Naive thymus-derived CD4-positive, alpha-beta T cell (primary cell): ENCODE data around the gene SBK3. TPM values are rescaled to one million over a fixed set of nuclear protein-coding genes. Genes with fewer than 3 reads are reported as not detected.
"Not testable (repeated sequence)": the region's sequence is repeated elsewhere in the genome, so short reads cannot be mapped to it uniquely, and the experiment has no call there.

Experiments used
- ATAC-seq: fragments of 150-1000 bp; cut with Tn5 transposase; 2 replicates; pipeline ENCODE4 v1.10.0; 2021; ENCODE audit warnings: mild to moderate bottlenecking, moderate library complexity
- CTCF ChIA-PET: fragments of 350-600 bp; sonication (Branson Sonifier 250); formaldehyde crosslinking; loops from one replicate; lab custom pipeline; 2021; ENCODE audit warnings: antibody characterized with exemption; lab: Charles Lee
- POLR2A ChIA-PET: fragments of 350-600 bp; sonication (Branson Sonifier 250); formaldehyde crosslinking; loops from one replicate; lab custom pipeline; 2021; ENCODE audit warnings: antibody characterized with exemption, inconsistent platforms; lab: Charles Lee
- DNase-seq, 9 donors: peaks; one replicate each; pipeline versions ENCODE4 v3.0.0 to v3.0.0-alpha.2; 2020 to 2022; ENCODE audit warnings: mixed read lengths in 1 of 9
- H3K27ac ChIP-seq: one replicate; pipeline ENCODE4 v1.7.0; 2013; ENCODE audit warnings: mild to moderate bottlenecking, low read depth, low read length, moderate library complexity
- H3K27me3 ChIP-seq, 2 donors: one replicate each; pipeline ENCODE4 v1.7.0; 2013; ENCODE audit warnings: low read length in 2 of 2, mild to moderate bottlenecking in 2 of 2, moderate library complexity in 2 of 2; ENCODE audit not compliant: control insufficient read depth in 2 of 2, insufficient read depth in 2 of 2
- H3K36me3 ChIP-seq, 3 experiments: 1 replicate in 2 of 3; 2 replicates in 1 of 3; pipeline ENCODE4 v1.7.0; 2013; ENCODE audit warnings: low read length in 3 of 3, mild to moderate bottlenecking in 3 of 3, moderate library complexity in 1 of 3; ENCODE audit not compliant: insufficient read depth in 3 of 3, control insufficient read depth in 2 of 3
- H3K4me1 ChIP-seq, 2 donors: one replicate each; pipeline ENCODE4 v1.7.0; 2013; ENCODE audit warnings: low read length in 2 of 2, mild to moderate bottlenecking in 2 of 2, moderate library complexity in 1 of 2; ENCODE audit not compliant: control insufficient read depth in 2 of 2, insufficient read depth in 2 of 2
- H3K4me3 ChIP-seq: 2 replicates; pipeline ENCODE4 v1.7.0; 2013; ENCODE audit warnings: mild to moderate bottlenecking, low read length
- H3K9me3 ChIP-seq, 3 experiments: 1 replicate in 2 of 3; 2 replicates in 1 of 3; pipeline ENCODE4 v1.7.0; 2013; ENCODE audit warnings: low read length in 3 of 3; ENCODE audit not compliant: control insufficient read depth in 2 of 3
- H3K27ac Mint-ChIP-seq, 9 donors: one replicate each; pipeline ENCODE4 v1.8.0; 2020 to 2022; ENCODE audit warnings: mixed read lengths in 9 of 9, mild to moderate bottlenecking in 8 of 9, moderate library complexity in 5 of 9, inconsistent platforms in 2 of 9
- H3K27me3 Mint-ChIP-seq, 5 donors: one replicate each; pipeline ENCODE4 v1.8.0; 2021 to 2022; ENCODE audit warnings: mixed read lengths in 5 of 5, mild to moderate bottlenecking in 1 of 5
- H3K36me3 Mint-ChIP-seq, 5 donors: one replicate each; pipeline ENCODE4 v1.8.0; 2020 to 2022; ENCODE audit warnings: mixed read lengths in 5 of 5, mild to moderate bottlenecking in 3 of 5, inconsistent platforms in 1 of 5
- H3K4me1 Mint-ChIP-seq, 7 donors: one replicate each; pipeline ENCODE4 v1.8.0; 2020 to 2022; ENCODE audit warnings: mixed read lengths in 7 of 7, mild to moderate bottlenecking in 3 of 7, inconsistent platforms in 1 of 7
- H3K4me3 Mint-ChIP-seq, 10 donors: one replicate each; pipeline ENCODE4 v1.8.0; 2020 to 2022; ENCODE audit warnings: mild to moderate bottlenecking in 10 of 10, mixed read lengths in 10 of 10, moderate library complexity in 6 of 10, inconsistent platforms in 2 of 10
- H3K9me3 Mint-ChIP-seq, 11 donors: one replicate each; pipeline ENCODE4 v1.8.0; 2020 to 2022; ENCODE audit warnings: mixed read lengths in 11 of 11, mild to moderate bottlenecking in 4 of 11, inconsistent platforms in 1 of 11, moderate library complexity in 1 of 11
- intact Hi-C, 2 donors: fragments of 100-400 bp; cut with micrococcal nuclease; formaldehyde crosslinking; loops; one replicate each; pipeline ENCODE4 v1.15.1; 2023
- polyA plus RNA-seq, 2 donors: library from polyadenylated mRNA; unstranded; fragments of 300-500 nt; fragmentation: Illumina TruSeq; gene quantifications; one replicate each; pipeline ENCODE4 v1.2.3, GENCODE V29; 2021
- total RNA-seq, 6 experiments: library from RNA in 5 of 6; stranded (reverse) in 5 of 6; gene quantifications; 1 replicate in 5 of 6; 2 replicates in 1 of 6; pipeline ENCODE4 v1.2.3 and lab custom pipeline; 2021 to 2026

The SBK3 gene
- total and polyA plus RNA-seq, 7 experiments from 2014 or later = not detected

DNA sequence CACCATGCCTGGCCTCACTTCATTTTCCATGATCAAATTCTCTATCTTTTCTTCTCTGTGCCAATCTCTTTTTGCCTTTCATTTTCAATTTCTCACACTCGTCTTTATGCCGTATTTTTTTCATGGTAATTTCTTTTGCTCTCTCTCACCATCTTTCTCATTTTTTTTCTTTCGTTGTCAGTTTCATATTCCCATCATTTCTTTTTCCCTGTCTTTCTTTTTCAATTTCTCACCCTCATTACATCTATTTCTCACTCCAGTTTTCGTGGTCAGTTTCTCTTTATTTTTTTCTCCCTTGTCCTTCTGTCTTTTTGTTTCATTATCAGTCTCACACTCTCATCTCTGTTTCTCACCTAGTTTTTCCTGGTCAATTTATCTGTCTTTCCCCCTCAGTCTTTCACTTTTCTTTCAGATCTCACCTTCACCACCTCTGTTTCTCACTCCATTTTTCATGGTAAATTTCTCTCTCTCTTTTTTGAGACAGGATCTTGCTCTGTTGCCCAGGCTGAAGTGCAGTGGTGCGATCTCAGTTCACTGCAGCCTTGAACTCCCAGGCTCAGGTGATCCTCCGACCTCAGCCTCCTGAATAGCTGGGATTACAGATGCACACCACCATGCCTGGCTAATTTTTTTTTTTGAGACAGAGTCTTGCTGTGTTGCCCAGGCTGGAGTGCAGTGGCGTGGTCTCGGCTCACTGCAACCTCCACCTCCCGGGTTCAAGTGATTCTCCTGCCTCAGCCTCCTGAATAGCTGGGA lies 43.0 kb downstream of the SBK3 start:
- H3K27me3 ChIP-seq = no peaks in the 10 kb centered on the region
- Mint-ChIP-seq H3K4me1 (peaks cover 0 to 22% (median 10%) of the 10 kb centered on the region in 7 donors), H3K27me3 (peaks cover 0 to 2% (median 0%) of the 10 kb centered on the region in 5 donors), H3K36me3 (peaks cover 0 to 14% (median 0%) of the 10 kb centered on the region in 5 donors), H3K4me3 (peak overlapping the region in 5 of 10 donors; percentile 4 to 20 (median 12)), H3K27ac (peak overlapping the region in 3 of 9 donors; percentile 17 to 64 (median 19)), H3K9me3 (peaks cover 0 to 9% (median 0%) of the 10 kb centered on the region in 11 donors)
- H3K27ac ChIP-seq = no peak overlapping the region
- H3K4me1 ChIP-seq = peaks cover 4% of the 10 kb centered on the region in 2 donors
- POLR2A ChIA-PET = interaction anchor here (0.6 kb wide), 1 partner anchor 99 kb away, joined by 3 read pairs; no protein-coding TSS in a partner anchor
- intact Hi-C loops = loop anchor here (2.0 to 5.0 kb wide), 3 partner anchors 18 to 850 kb away; partner anchors contain the start of gene NAT14 (in 1 of the 2)
- no peak overlapping the region for H3K4me3 ChIP-seq
- no peaks in the 10 kb centered on the region for H3K36me3 ChIP-seq
- DNase-seq (no peak), ATAC-seq (no peak)
- H3K9me3 ChIP-seq = no peaks in the 10 kb centered on the region
- CTCF ChIA-PET = interaction anchor here (0.8 to 1.7 kb wide), 2 partner anchors 129 to 362 kb away, joined by 3 to 7 read pairs; no protein-coding TSS in a partner anchor

- POLR2A ChIA-PET = no interaction called here
- Histone ChIP-seq H3K9me3 (no peaks in the 10 kb centered on the region), H3K36me3 (no peaks in the 10 kb centered on the region), H3K4me3 (no peak overlapping the region), H3K4me1 (peaks cover 4% of the 10 kb centered on the region in 2 donors), H3K27ac (no peak overlapping the region), H3K27me3 (no peaks in the 10 kb centered on the region)
- Mint-ChIP-seq H3K4me1 (peaks cover 0 to 22% (median 10%) of the 10 kb centered on the region in 7 donors), H3K36me3 (peaks cover 0 to 14% (median 0%) of the 10 kb centered on the region in 5 donors), H3K27ac (no peak overlapping the region), H3K9me3 (peaks cover 0 to 9% (median 0%) of the 10 kb centered on the region in 11 donors), H3K4me3 (no peak overlapping the region), H3K27me3 (peaks cover 0 to 2% (median 0%) of the 10 kb centered on the region in 5 donors)
- ATAC-seq (no peak), DNase-seq (no peak)
- CTCF ChIA-PET = interaction anchor here (1.1 to 1.7 kb wide), 2 partner anchors 11 to 360 kb away, joined by 3 to 7 read pairs; no protein-coding TSS in a partner anchor
- intact Hi-C loops = loop anchor here in 1 of 2 donors (5.0 kb wide), 1 partner anchor 848 kb away; no protein-coding TSS in a partner anchor
Measured at GRCh38 chr19:55500368-55500952, 44.9 kb downstream of the SBK3 start.

GRCh38 chr19:55498246-55498840 lies 47.0 kb downstream of the SBK3 start:
- Mint-ChIP-seq H3K4me1 (peaks cover 0 to 15% (median 4%) of the 10 kb centered on the region in 7 donors), H3K27me3 (no peaks in the 10 kb centered on the region), H3K4me3 (no peak overlapping the region), H3K9me3 (peaks cover 0 to 9% (median 0%) of the 10 kb centered on the region in 11 donors), H3K36me3 (peaks cover 0 to 11% (median 0%) of the 10 kb centered on the region in 5 donors), H3K27ac (no peak overlapping the region)
- ATAC-seq = no peak
- Histone ChIP-seq H3K9me3 (no peaks in the 10 kb centered on the region), H3K4me1 (peaks cover 2% of the 10 kb centered on the region in 2 donors), H3K4me3 (no peak overlapping the region), H3K27ac (no peak overlapping the region), H3K36me3 (no peaks in the 10 kb centered on the region), H3K27me3 (no peaks in the 10 kb centered on the region)
- ChIA-PET CTCF (interaction anchor here (0.6 to 1.6 kb wide), 3 partner anchors 22 to 134 kb away, joined by 3 to 4 read pairs (median 4); partner anchors contain the start of gene ZNF628), POLR2A (interaction anchor here (1.1 kb wide), 1 partner anchor 22 kb away, joined by 3 read pairs; the partner anchor contains the start of gene ZNF628)
- intact Hi-C loops = no loop called here
- DNase-seq = no peak

GRCh38 chr19:55497763-55498162 lies 47.6 kb downstream of the SBK3 start:
- POLR2A ChIA-PET = interaction anchor here (1.1 kb wide), 1 partner anchor 21 kb away, joined by 3 read pairs; the partner anchor contains the start of gene ZNF628
- Histone ChIP-seq H3K9me3 (no peaks in the 10 kb centered on the region), H3K4me3 (no peak overlapping the region), H3K36me3 (no peaks in the 10 kb centered on the region), H3K27ac (no peak overlapping the region), H3K27me3 (no peaks in the 10 kb centered on the region), H3K4me1 (no peaks in the 10 kb centered on the region)
- no peak for ATAC-seq
- H3K4me1 Mint-ChIP-seq = peaks cover 0 to 11% (median 0%) of the 10 kb centered on the region in 7 donors
- DNase-seq = no peak
- H3K9me3 Mint-ChIP-seq = peaks cover 0 to 6% (median 0%) of the 10 kb centered on the region in 11 donors
- CTCF ChIA-PET = interaction anchor here (1.6 kb wide), 1 partner anchor 21 kb away, joined by 4 read pairs; the partner anchor contains the start of gene ZNF628
- H3K4me3 Mint-ChIP-seq = no peak overlapping the region
- H3K27ac Mint-ChIP-seq = no peak overlapping the region
- peaks cover 0 to 8% (median 0%) of the 10 kb centered on the region in 5 donors for H3K36me3 Mint-ChIP-seq
- peaks cover 0 to 2% (median 0%) of the 10 kb centered on the region in 5 donors for H3K27me3 Mint-ChIP-seq
- intact Hi-C loops = no loop called here

- ATAC-seq, H3K4me3 Mint-ChIP-seq, H3K4me1 ChIP-seq, DNase-seq, H3K27ac Mint-ChIP-seq, H3K4me3 ChIP-seq, intact Hi-C loops, H3K27me3 Mint-ChIP-seq, H3K27me3 ChIP-seq, H3K27ac ChIP-seq, H3K36me3 ChIP-seq, H3K9me3 ChIP-seq, H3K4me1 Mint-ChIP-seq, H3K9me3 Mint-ChIP-seq, POLR2A ChIA-PET, H3K36me3 Mint-ChIP-seq: not testable (repeated sequence)
- CTCF ChIA-PET = interaction anchor here (0.7 to 1.6 kb wide), 2 partner anchors 20 to 83 kb away, joined by 3 to 4 read pairs; partner anchors contain the start of gene ZNF628
Measured at GRCh38 chr19:55496820-55497219, 48.5 kb downstream of the SBK3 start.
